CD4-positive, alpha-beta T cell treated with Interleukin-4 for 4 hours (primary cell): ENCODE data around the gene ADCY10.
"Not testable (repeated sequence)": the region's sequence is repeated elsewhere in the genome, so short reads cannot be mapped to it uniquely, and the experiment has no call there.

Source experiments
- DNase-seq: peaks from one replicate; pipeline ENCODE4 v3.0.0-alpha.2; 2020

ADCY10 gene

GRCh38 chr1:167924543-167925231 is 10.8 kb upstream of the ADCY10 start:
- no peak for DNase-seq

- DNase-seq = no peak
These were observed 10.2 kb upstream of the ADCY10 start for GRCh38 chr1:167924102-167924501.

- DNase-seq = no peak
These were observed 9.6 kb upstream of the ADCY10 start for GRCh38 chr1:167923324-167924056.

- no peak for DNase-seq
These were observed 8.7 kb upstream of the ADCY10 start for GRCh38 chr1:167922611-167923074.

GRCh38 chr1:167922023-167922422 is 8.1 kb upstream of the ADCY10 start:
- no peak for DNase-seq

- no peak for DNase-seq
These were observed 3.0 kb upstream of the ADCY10 start for GRCh38 chr1:167916766-167917511.

- no peak for DNase-seq
These were observed 1.6 kb upstream of the ADCY10 start for GRCh38 chr1:167915569-167915968.

- DNase-seq = no peak
These were observed 1.6 kb downstream of the ADCY10 start for GRCh38 chr1:167912294-167912693.

- DNase-seq = no peak
These were observed 2.5 kb downstream of the ADCY10 start for GRCh38 chr1:167911413-167911812.

GRCh38 chr1:167910530-167910929 is 3.4 kb downstream of the ADCY10 start:
- DNase-seq = no peak

- no peak for DNase-seq
These were observed 4.2 kb downstream of the ADCY10 start for GRCh38 chr1:167909691-167910180.

- DNase-seq = no peak
These were observed 8.3 kb downstream of the ADCY10 start for GRCh38 chr1:167905671-167906070.

GRCh38 chr1:167905182-167905581 is 8.8 kb downstream of the ADCY10 start:
- DNase-seq = no peak

GRCh38 chr1:167904652-167905130 is 9.2 kb downstream of the ADCY10 start:
- no peak for DNase-seq

- DNase-seq = no peak
These were observed 13.0 kb downstream of the ADCY10 start for GRCh38 chr1:167900907-167901306.

- no peak for DNase-seq
These were observed 14.7 kb downstream of the ADCY10 start for GRCh38 chr1:167899253-167899681.

GRCh38 chr1:167898578-167899222 is 15.2 kb downstream of the ADCY10 start:
- no peak for DNase-seq

- DNase-seq = no peak
These were observed 20.1 kb downstream of the ADCY10 start for GRCh38 chr1:167893798-167894197.

- DNase-seq = no peak
These were observed 23.5 kb downstream of the ADCY10 start for GRCh38 chr1:167890400-167890799.

- not testable (repeated sequence) for DNase-seq
These were observed 26.7 kb downstream of the ADCY10 start for GRCh38 chr1:167887187-167887586.

- DNase-seq = no peak
These were observed 31.6 kb downstream of the ADCY10 start for GRCh38 chr1:167882376-167882775.

- DNase-seq = no peak
These were observed 32.1 kb downstream of the ADCY10 start for GRCh38 chr1:167881786-167882185.

GRCh38 chr1:167881069-167881468 is 32.9 kb downstream of the ADCY10 start:
- DNase-seq = no peak
